ENCODE measurements around the gene TBCB. TPM values are rescaled to one million over a fixed set of nuclear protein-coding genes. Genes with fewer than 3 reads are reported as not detected.
A peak's percentile ranks its signal among the peaks of the same experiment; 100 is the strongest.
"Not testable (repeated sequence)": the region's sequence is repeated elsewhere in the genome, so short reads cannot be mapped to it uniquely, and the experiment has no call there.

The TBCB gene
- total RNA-seq, 1 donor from 2014 or later, result 129 TPM

- peaks cover 22% of the 10 kb centered on the region for H3K4me1 Mint-ChIP-seq
- H3K4me3 Mint-ChIP-seq; intact Hi-C loops (cut with micrococcal nuclease); H3K27ac Mint-ChIP-seq; H3K36me3 Mint-ChIP-seq (ENCODE audit: low read depth); H3K9me3 Mint-ChIP-seq; H3K27me3 Mint-ChIP-seq; DNase-seq: not testable (repeated sequence)
Observed at GRCh38 chr19:36131221-36131620, 16.0 kb downstream of the TBCB start.

GRCh38 chr19:36134867-36135266, 19.6 kb downstream of the TBCB start:
- H3K4me1 Mint-ChIP-seq, result peaks cover 21% of the 10 kb centered on the region
- H3K27ac Mint-ChIP-seq; H3K9me3 Mint-ChIP-seq; H3K4me3 Mint-ChIP-seq; H3K27me3 Mint-ChIP-seq; DNase-seq; H3K36me3 Mint-ChIP-seq (ENCODE audit: low read depth); intact Hi-C loops (cut with micrococcal nuclease): not testable (repeated sequence)

GRCh38 chr19:36136964-36137686, 21.9 kb downstream of the TBCB start:
- H3K4me3 Mint-ChIP-seq, result no peak overlapping the region
- H3K4me1 Mint-ChIP-seq, result peaks cover 26% of the 10 kb centered on the region
- H3K36me3 Mint-ChIP-seq (ENCODE audit: low read depth), result peaks cover 13% of the 10 kb centered on the region
- H3K27ac Mint-ChIP-seq, result no peak overlapping the region
- H3K9me3 Mint-ChIP-seq, result no peaks in the 10 kb centered on the region
- H3K27me3 Mint-ChIP-seq, result no peaks in the 10 kb centered on the region
- no peak for DNase-seq
- intact Hi-C loops (cut with micrococcal nuclease), result no loop called here

GRCh38 chr19:36139120-36139472, 23.8 kb downstream of the TBCB start:
- H3K27ac Mint-ChIP-seq, result peak overlapping the region; percentile 95

GRCh38 chr19:36139473-36140303, 24.4 kb downstream of the TBCB start, which contains the start of gene CAPNS1:
TSS of gene CAPNS1 (plus strand) at chr19:36140066. CDS start at chr19:36141012, 946 bp downstream.
- H3K4me1 Mint-ChIP-seq, result peaks cover 23% of the 10 kb centered on the region
- H3K4me3 Mint-ChIP-seq, result peak within 1 kb of the TSS; percentile 89
- H3K9me3 Mint-ChIP-seq, result no peaks in the 10 kb centered on the region
- no peaks in the 10 kb centered on the region for H3K27me3 Mint-ChIP-seq
- peaks cover 29% of the 10 kb centered on the region for H3K36me3 Mint-ChIP-seq (ENCODE audit: low read depth)
- intact Hi-C loops (cut with micrococcal nuclease), result loop anchor here (1.0 kb wide), 4 partner anchors 11 to 85 kb away; partner anchors contain the start of genes TBCB, THAP8, WDR62 and ZNF565
- peak within 1 kb of the TSS; percentile 95 for H3K27ac Mint-ChIP-seq
- DNase-seq, result peak; percentile 98

More at GRCh38 chr19:36139120-36139472, 23.8 kb downstream of the TBCB start:
- H3K27me3 Mint-ChIP-seq, result no peaks in the 10 kb centered on the region
- no peak for DNase-seq
- peak overlapping the region; percentile 89 for H3K4me3 Mint-ChIP-seq
- H3K9me3 Mint-ChIP-seq, result no peaks in the 10 kb centered on the region
- intact Hi-C loops (cut with micrococcal nuclease), result loop anchor here (1.0 kb wide), 1 partner anchor 85 kb away; the partner anchor contains the start of genes THAP8 and WDR62
- peaks cover 25% of the 10 kb centered on the region for H3K36me3 Mint-ChIP-seq (ENCODE audit: low read depth)
- H3K4me1 Mint-ChIP-seq, result peaks cover 23% of the 10 kb centered on the region

GRCh38 chr19:36140304-36141038, 25.2 kb downstream of the TBCB start:
- intact Hi-C loops (cut with micrococcal nuclease), result loop anchor here (1.0 kb wide), 3 partner anchors 12 to 74 kb away; partner anchors contain the start of genes TBCB and ZNF565
- no peaks in the 10 kb centered on the region for H3K27me3 Mint-ChIP-seq
- H3K4me3 Mint-ChIP-seq, result peak overlapping the region; percentile 89
- peak overlapping the region; percentile 95 for H3K27ac Mint-ChIP-seq
- no peaks in the 10 kb centered on the region for H3K9me3 Mint-ChIP-seq
- peaks cover 23% of the 10 kb centered on the region for H3K4me1 Mint-ChIP-seq
- DNase-seq, result peak; percentile 79
- peaks cover 36% of the 10 kb centered on the region for H3K36me3 Mint-ChIP-seq (ENCODE audit: low read depth)

GRCh38 chr19:36141039-36141927, 26.0 kb downstream of the TBCB start:
- peak; percentile 97 for DNase-seq
- H3K36me3 Mint-ChIP-seq (ENCODE audit: low read depth), result peaks cover 43% of the 10 kb centered on the region
- no peaks in the 10 kb centered on the region for H3K9me3 Mint-ChIP-seq
- peak overlapping the region; percentile 89 for H3K4me3 Mint-ChIP-seq
- H3K4me1 Mint-ChIP-seq, result peaks cover 23% of the 10 kb centered on the region
- H3K27ac Mint-ChIP-seq, result peak overlapping the region; percentile 95
- no peaks in the 10 kb centered on the region for H3K27me3 Mint-ChIP-seq
- intact Hi-C loops (cut with micrococcal nuclease), result no loop called here

- intact Hi-C loops (cut with micrococcal nuclease), result no loop called here
- H3K4me1 Mint-ChIP-seq, result peaks cover 20% of the 10 kb centered on the region
- no peak overlapping the region for H3K27ac Mint-ChIP-seq
- H3K27me3 Mint-ChIP-seq, result no peaks in the 10 kb centered on the region
- no peak for DNase-seq
- H3K9me3 Mint-ChIP-seq, result no peaks in the 10 kb centered on the region
- H3K36me3 Mint-ChIP-seq (ENCODE audit: low read depth), result peaks cover 51% of the 10 kb centered on the region
- peak overlapping the region; percentile 89 for H3K4me3 Mint-ChIP-seq
Observed at GRCh38 chr19:36142046-36142445, 26.8 kb downstream of the TBCB start.

GRCh38 chr19:36142496-36142895, 27.2 kb downstream of the TBCB start:
- peaks cover 54% of the 10 kb centered on the region for H3K36me3 Mint-ChIP-seq (ENCODE audit: low read depth)
- DNase-seq, result no peak
- no peak overlapping the region for H3K4me3 Mint-ChIP-seq
- H3K4me1 Mint-ChIP-seq, result peaks cover 19% of the 10 kb centered on the region
- intact Hi-C loops (cut with micrococcal nuclease), result no loop called here
- H3K27ac Mint-ChIP-seq, result peak overlapping the region; percentile 65
- H3K27me3 Mint-ChIP-seq, result no peaks in the 10 kb centered on the region
- no peaks in the 10 kb centered on the region for H3K9me3 Mint-ChIP-seq

- intact Hi-C loops (cut with micrococcal nuclease), result no loop called here
- no peak for DNase-seq
- Mint-ChIP-seq H3K27ac (no peak overlapping the region), H3K36me3 (ENCODE audit: low read depth) (peaks cover 67% of the 10 kb centered on the region), H3K4me3 (no peak overlapping the region), H3K4me1 (peaks cover 16% of the 10 kb centered on the region), H3K9me3 (no peaks in the 10 kb centered on the region), H3K27me3 (no peaks in the 10 kb centered on the region)
Observed at GRCh38 chr19:36144624-36145023, 29.4 kb downstream of the TBCB start.

GRCh38 chr19:36149673-36150406, 34.6 kb downstream of the TBCB start:
- no peak for DNase-seq
- Mint-ChIP-seq H3K36me3 (ENCODE audit: low read depth) (peaks cover 49% of the 10 kb centered on the region), H3K9me3 (no peaks in the 10 kb centered on the region), H3K27ac (no peak overlapping the region), H3K4me3 (no peak overlapping the region), H3K4me1 (peaks cover 3% of the 10 kb centered on the region), H3K27me3 (no peaks in the 10 kb centered on the region)
- intact Hi-C loops (cut with micrococcal nuclease), result no loop called here

- Mint-ChIP-seq H3K36me3 (ENCODE audit: low read depth) (peaks cover 43% of the 10 kb centered on the region), H3K27ac (no peak overlapping the region), H3K9me3 (no peaks in the 10 kb centered on the region), H3K4me1 (peaks cover 3% of the 10 kb centered on the region), H3K4me3 (no peak overlapping the region), H3K27me3 (no peaks in the 10 kb centered on the region)
- intact Hi-C loops (cut with micrococcal nuclease), result no loop called here
- no peak for DNase-seq
Observed at GRCh38 chr19:36150586-36150985, 35.3 kb downstream of the TBCB start.
